Epithelial cell of prostate (primary cell): ENCODE measurements around the gene PPP2R2D.
"Not testable (repeated sequence)": the region's sequence is repeated elsewhere in the genome, so short reads cannot be mapped to it uniquely, and the experiment has no call there.

Experiments used
- DNase-seq: peaks from one replicate; pipeline ENCODE4 v3.0.0-alpha.2; 2011; ENCODE audit warnings: low read depth, low spot score
- H3K27ac ChIP-seq: fragments of 450-650 bp; 2 replicates; pipeline ENCODE4 v1.5.1; 2017; ENCODE audit warnings: mild to moderate bottlenecking

PPP2R2D gene

GRCh38 chr10:131865223-131865917 lies 35.4 kb upstream of the PPP2R2D start:
- H3K27ac ChIP-seq, result no peak overlapping the region
- DNase-seq, result no peak

GRCh38 chr10:131866673-131867072 lies 34.1 kb upstream of the PPP2R2D start:
- no peak for DNase-seq
- no peak overlapping the region for H3K27ac ChIP-seq

GRCh38 chr10:131868436-131868835 lies 32.4 kb upstream of the PPP2R2D start:
- H3K27ac ChIP-seq, result no peak overlapping the region
- DNase-seq, result no peak

- no peak overlapping the region for H3K27ac ChIP-seq
- DNase-seq, result no peak
Observed at GRCh38 chr10:131869344-131869743, 31.5 kb upstream of the PPP2R2D start.

- H3K27ac ChIP-seq, result no peak overlapping the region
- no peak for DNase-seq
Observed at GRCh38 chr10:131870411-131870810, 30.4 kb upstream of the PPP2R2D start.

GRCh38 chr10:131870831-131871672 lies 29.8 kb upstream of the PPP2R2D start:
- H3K27ac ChIP-seq, result no peak overlapping the region
- DNase-seq, result no peak

GRCh38 chr10:131871673-131872005 lies 29.2 kb upstream of the PPP2R2D start:
- DNase-seq, result no peak
- H3K27ac ChIP-seq, result no peak overlapping the region

- no peak for DNase-seq
- no peak overlapping the region for H3K27ac ChIP-seq
Observed at GRCh38 chr10:131872011-131872826, 28.6 kb upstream of the PPP2R2D start.

- DNase-seq, result no peak
Observed at GRCh38 chr10:131872827-131873375, 27.9 kb upstream of the PPP2R2D start.

GRCh38 chr10:131874991-131875451 lies 25.8 kb upstream of the PPP2R2D start:
- no peak overlapping the region for H3K27ac ChIP-seq
- DNase-seq, result no peak

More at GRCh38 chr10:131872827-131873375, 27.9 kb upstream of the PPP2R2D start:
- H3K27ac ChIP-seq, result no peak overlapping the region

GRCh38 chr10:131875501-131875900 lies 25.3 kb upstream of the PPP2R2D start:
- DNase-seq, result no peak
- no peak overlapping the region for H3K27ac ChIP-seq

- H3K27ac ChIP-seq, result no peak overlapping the region
- DNase-seq, result no peak
Observed at GRCh38 chr10:131876017-131876416, 24.8 kb upstream of the PPP2R2D start.

- H3K27ac ChIP-seq, result no peak overlapping the region
- DNase-seq, result no peak
Observed at GRCh38 chr10:131876508-131876907, 24.3 kb upstream of the PPP2R2D start.

GRCh38 chr10:131880016-131880590 lies 20.7 kb upstream of the PPP2R2D start:
- H3K27ac ChIP-seq, result no peak overlapping the region
- no peak for DNase-seq

- no peak for DNase-seq
- H3K27ac ChIP-seq, result no peak overlapping the region
Observed at GRCh38 chr10:131881104-131881880, 19.5 kb upstream of the PPP2R2D start.

GRCh38 chr10:131882151-131882550 lies 18.7 kb upstream of the PPP2R2D start:
- H3K27ac ChIP-seq, result no peak overlapping the region
- DNase-seq, result no peak

GRCh38 chr10:131882590-131883451 lies 18.0 kb upstream of the PPP2R2D start:
- DNase-seq, result no peak
- H3K27ac ChIP-seq, result no peak overlapping the region

- DNase-seq, H3K27ac ChIP-seq: not testable (repeated sequence)
Observed at GRCh38 chr10:131883621-131884393, 17.0 kb upstream of the PPP2R2D start.
